K562 (cell line): ENCODE results near the gene MBP. TPM values are rescaled to one million over a fixed set of nuclear protein-coding genes. Genes with fewer than 3 reads are reported as not detected.

ENCODE experiments used
- ATAC-seq: fragments of 200-7000 bp; cut with Tn5 transposase; 3 replicates; pipeline ENCODE4 v1.9.1; 2020; ENCODE audit warnings: moderate library complexity
- BruUV-seq: library from RNA; stranded (reverse); fragments of 400-500 nt; replicated peaks from 2 replicates; lab custom pipeline; 2021; lab: Mats Ljungman, UMichigan
- CTCF ChIA-PET: fragments of 300-600 bp; formaldehyde crosslinking; extraction: SDS; loops from one replicate; lab custom pipeline; 2021; ENCODE audit warnings: low intra/inter-chr PET ratio; lab: Yijun Ruan, JAX
- POLR2A ChIA-PET: fragments of 300-600, 350-650 bp; sonication (Branson Sonifier 250); formaldehyde crosslinking; extraction: SDS; loops from one replicate; lab custom pipeline; 2021; ENCODE audit warnings: antibody characterized with exemption, inconsistent platforms; lab: Yijun Ruan, JAX
- DNase-seq, 4 experiments: peaks; one replicate each; pipeline versions ENCODE4 v3.0.0 to v3.0.0-alpha.2; 2011 to 2018; ENCODE audit warnings: low spot score in 3 of 4, mixed read lengths in 3 of 4; ENCODE audit errors: extremely low read depth in 1 of 4
- FAIRE-seq: peaks from 2 replicates; lab custom pipeline; 2011; peaks lifted over from hg19 to GRCh38; lab: Jason Lieb, UNC
- H2AFZ ChIP-seq: 2 replicates; pipeline ENCODE4 v1.6.0; 2011; ENCODE audit warnings: low read depth, low read length, control low read depth, inconsistent platforms
- H3K27ac ChIP-seq: fragments of 200-600 bp; 3 replicates; pipeline ENCODE4 v1.8.0; 2011; ENCODE audit warnings: low read depth, mild to moderate bottlenecking, control low read depth, inconsistent platforms, low read length, moderate library complexity, mixed read lengths; ENCODE audit errors: extremely low read depth
- H3K27me3 ChIP-seq, 2 experiments: fragments of 300-600 bp in 1 of 2; 2 replicates in 1 of 2; 3 replicates in 1 of 2; pipeline versions ENCODE4 v1.6.0 to v1.8.0; 2011; ENCODE audit warnings: inconsistent platforms in 2 of 2, low read length in 2 of 2, mild to moderate bottlenecking in 1 of 2, mixed read lengths in 1 of 2, moderate library complexity in 1 of 2; ENCODE audit not compliant: control insufficient read depth in 2 of 2, insufficient read depth in 2 of 2
- H3K36me3 ChIP-seq: fragments of 300-600 bp; 3 replicates; pipeline ENCODE4 v1.8.0; 2011; ENCODE audit warnings: mild to moderate bottlenecking, low read length, inconsistent platforms; ENCODE audit not compliant: control insufficient read depth, insufficient read depth
- H3K4me1 ChIP-seq, 2 experiments: fragments of 200-600 bp in 1 of 2; replicated peaks in 1 of 2; 2 replicates in 1 of 2; 3 replicates in 1 of 2; pipeline versions ENCODE4 v1.5.1 to v1.8.0; 2011; ENCODE audit warnings: inconsistent platforms in 2 of 2, low read length in 2 of 2, mild to moderate bottlenecking in 1 of 2, mixed read lengths in 1 of 2, moderate library complexity in 1 of 2; ENCODE audit not compliant: control insufficient read depth in 2 of 2, insufficient read depth in 2 of 2
- H3K4me2 ChIP-seq: 2 replicates; pipeline ENCODE4 v1.6.1; 2011; ENCODE audit warnings: low read length, control low read depth, inconsistent platforms, mixed read lengths; ENCODE audit not compliant: insufficient read depth
- H3K4me3 ChIP-seq: fragments of 200-600 bp; sonication (generic), shearing (Covaris generic); 2 replicates; pipeline ENCODE4 v1.5.1; 2016; ENCODE audit warnings: control low read depth, inconsistent platforms
- H3K79me2 ChIP-seq: fragments of 200-600 bp; 3 replicates; pipeline ENCODE4 v1.8.0; 2011; ENCODE audit warnings: low read length, inconsistent platforms; ENCODE audit not compliant: control insufficient read depth, insufficient read depth
- H3K9ac ChIP-seq, 2 experiments: 2 replicates each; pipeline versions ENCODE4 v1.6.0 to v1.6.1; 2011; ENCODE audit warnings: low read depth in 2 of 2, low read length in 2 of 2, control low read depth in 1 of 2, inconsistent platforms in 1 of 2, mild to moderate bottlenecking in 1 of 2, mixed read lengths in 1 of 2; ENCODE audit not compliant: insufficient read depth in 1 of 2
- H3K9me1 ChIP-seq: one replicate; pipeline ENCODE4 v1.6.0; 2011; ENCODE audit warnings: inconsistent platforms, mild to moderate bottlenecking, low read length, moderate library complexity; ENCODE audit not compliant: control insufficient read depth, insufficient read depth
- H3K9me3 ChIP-seq: replicated peaks from 2 replicates; pipeline ENCODE4 v1.5.1; 2011; ENCODE audit warnings: low read depth, low read length, inconsistent platforms; ENCODE audit not compliant: control insufficient read depth, insufficient read depth
- H4K20me1 ChIP-seq: replicated peaks from 2 replicates; pipeline ENCODE4 v1.6.1; 2011; ENCODE audit warnings: low read length, inconsistent platforms, mixed read lengths; ENCODE audit not compliant: control insufficient read depth, insufficient read depth
- MGA ChIP-seq: fragments of 450-650 bp; IDR thresholded peaks from 2 replicates; pipeline ENCODE4 v1.6.1; 2016; ENCODE audit warnings: mild to moderate bottlenecking, moderate library complexity
- NCOA4 ChIP-seq: fragments of 450-650 bp; IDR thresholded peaks from 2 replicates; pipeline ENCODE4 v1.6.1; 2018; ENCODE audit warnings: mild to moderate bottlenecking; ENCODE audit not compliant: partially characterized antibody
- PURB ChIP-seq: sonication (generic); formaldehyde crosslinking; IDR thresholded peaks from 2 replicates; pipeline ENCODE4 v1.9.0; 2021; ENCODE audit warnings: low read depth, mild to moderate bottlenecking, missing genetic modification reagents
- SMARCA4 ChIP-seq: fragments of 450-650 bp; IDR thresholded peaks from 2 replicates; pipeline ENCODE4 v1.6.1; 2016
- SRSF9 ChIP-seq: fragments of 200-400 bp; formaldehyde crosslinking; IDR thresholded peaks from 2 replicates; pipeline ENCODE4 v1.6.1; 2017; ENCODE audit warnings: low read depth, low read length, borderline replicate concordance
- ZNF398 ChIP-seq: fragments of 250-450 bp; sonication (Bioruptor Pico); IDR thresholded peaks from 2 replicates; pipeline ENCODE4 v1.8.0; 2021; ENCODE audit warnings: moderate library complexity, mild to moderate bottlenecking, inconsistent platforms
- WGBS: fragments of 100-300 bp; shearing (Covaris generic); methylation state at CpG from one replicate; pipeline ENCODE4 v1.1.6; 2016; ENCODE audit warnings: low coverage, mixed read lengths; ENCODE audit not compliant: insufficient coverage; ENCODE audit errors: missing lambda C conversion rate; 5-methylcytosine and 5-hydroxymethylcytosine counted together
- in situ Hi-C: fragments of 300-500 bp; cut with MboI; formaldehyde crosslinking; loops from 4 replicates; pipeline ENCODE4 v1.15.0; 2018; ENCODE audit warnings: inconsistent platforms, mixed read lengths
- intact Hi-C: fragments of 100-400 bp; cut with micrococcal nuclease; formaldehyde crosslinking; loops from 2 replicates; pipeline ENCODE4 v1.14.2; 2022
- polyA plus RNA-seq, 8 experiments: library from polyadenylated mRNA; depleted of rRNA in 4 of 8; stranded (reverse) in 5 of 8; unstranded in 3 of 8; fragments of >200 nt; fragmentation: Nextera tagmentation in 2 of 8; fragmentation: Illumina TruSeq in 1 of 8; extraction: Ambion mirVana in 2 of 8; extraction: Trizol in 1 of 8; gene quantifications; 2 replicates each; pipeline versions ENCODE4 v1.2.1 to v1.2.3, GENCODE V29; 2011 to 2014; ENCODE audit warnings: inconsistent platforms in 1 of 8, missing spikeins in 1 of 8
- total RNA-seq, 7 experiments: library from RNA; depleted of rRNA in 6 of 7; stranded (reverse); fragments of >200 nt in 6 of 7; fragmentation: Illumina TruSeq in 2 of 7; extraction: Trizol in 2 of 7; gene quantifications; 2 replicates each; pipeline versions ENCODE4 v1.2.1 to v1.2.3, GENCODE V29; 2011 to 2021; ENCODE audit warnings: low replicate concordance in 1 of 7

The MBP gene
- total and polyA plus RNA-seq, 9 of the 15 experiments (the other 6 are each of a cell fraction or from before 2014, with no cell fraction given): 0.09 TPM; not detected in 8

DNA sequence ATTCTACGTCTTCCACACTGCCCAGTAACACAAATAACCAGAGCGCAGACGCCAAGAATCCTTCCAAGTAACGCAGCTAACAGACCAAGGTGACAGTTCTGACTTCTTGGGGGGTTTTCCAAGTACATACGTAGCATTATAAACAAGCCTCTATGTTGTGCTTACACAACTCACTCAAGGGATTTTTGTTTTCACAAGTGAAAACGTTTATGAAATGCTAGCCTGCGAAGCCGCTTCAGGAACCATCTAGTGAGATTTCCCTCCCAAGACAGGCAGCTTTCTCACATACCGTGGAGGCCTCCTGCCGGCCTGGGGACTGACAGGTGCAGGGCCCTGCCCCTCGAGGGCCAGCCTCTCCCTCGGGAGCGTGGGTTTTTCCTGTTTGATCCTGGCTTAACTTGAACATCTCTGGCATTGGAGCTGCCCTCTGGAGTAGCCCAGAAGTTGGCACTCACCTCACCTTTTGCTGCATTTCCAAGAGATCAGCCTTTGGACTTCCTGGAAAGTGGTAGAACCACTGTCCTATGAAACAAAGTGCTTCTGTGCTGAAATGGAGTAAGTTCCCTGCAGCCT, 151.1 kb downstream of the MBP start (continued):
- TF ChIP-seq NCOA4: no peak
- no peak for TF ChIP-seq PURB
- TF ChIP-seq SMARCA4: no peak
- TF ChIP-seq, all 486 proteins: peak for 0

- ATAC-seq: no peak
- no peak overlapping the region for H2AFZ ChIP-seq
- ChIA-PET CTCF (no interaction called here), POLR2A (no interaction called here)
- DNase-seq: no peak
- H3K9ac ChIP-seq: no peak overlapping the region
- no peak overlapping the region for H3K4me2 ChIP-seq
- no peak for FAIRE-seq
- no peaks in the 10 kb centered on the region; the same call in 1 of the 2 replicates for H4K20me1 ChIP-seq
- 6% methylated on average over 22 of the region's 23 CpGs for WGBS
- H3K27me3 ChIP-seq: peaks cover 9 to 56% of the 10 kb centered on the region in 2 experiments; a peak in 4 of 5 replicates
- no TSS peak for BruUV-seq
- no peaks in the 10 kb centered on the region for H3K79me2 ChIP-seq
- intact Hi-C loops: no loop called here
- in situ Hi-C loops: loop anchor here (5.0 kb wide), 1 partner anchor 174 kb away; no protein-coding TSS in a partner anchor
- H3K9me3 ChIP-seq: no peaks in the 10 kb centered on the region
- H3K36me3 ChIP-seq: no peaks in the 10 kb centered on the region
- H3K27ac ChIP-seq: no peak overlapping the region
- peaks cover 0 to 8% of the 10 kb centered on the region in 2 experiments; a peak in 2 of 5 replicates for H3K4me1 ChIP-seq
- no peak overlapping the region for H3K4me3 ChIP-seq
- no peaks in the 10 kb centered on the region for H3K9me1 ChIP-seq
- TF ChIP-seq SRSF9 (no peak), MGA (no peak), ZNF398 (CRISPR knock-in tag) (no peak)
These were observed 151.8 kb downstream of the MBP start for GRCh38 chr18:76980663-76981395.
